ENCODE measurements around the gene EGFR.

Gene EGFR

GRCh38 chr7:55018361-55019190, at the start of gene EGFR:
Gene EGFR (plus strand): TSS chr7:55019017. CDS start chr7:55019278, 261 bp downstream.
- no peak for DNase-seq

- no peak for DNase-seq
These were observed 49.4 kb upstream of the EGFR start for GRCh38 chr7:54969208-54969967.

GRCh38 chr7:54972733-54973294, 46.0 kb upstream of the EGFR start:
- DNase-seq = no peak

GRCh38 chr7:54978364-54979116, 40.3 kb upstream of the EGFR start:
- DNase-seq = no peak

GRCh38 chr7:54980521-54980920, 38.3 kb upstream of the EGFR start:
- no peak for DNase-seq

GRCh38 chr7:54981913-54982312, 36.9 kb upstream of the EGFR start:
- DNase-seq = no peak

- DNase-seq = no peak
These were observed 33.1 kb upstream of the EGFR start for GRCh38 chr7:54985426-54986330.

GRCh38 chr7:54986716-54987115, 32.1 kb upstream of the EGFR start:
- no peak for DNase-seq

GRCh38 chr7:54987772-54988171, 31.0 kb upstream of the EGFR start:
- no peak for DNase-seq

- DNase-seq = no peak
These were observed 30.3 kb upstream of the EGFR start for GRCh38 chr7:54988516-54988915.

- no peak for DNase-seq
These were observed 29.2 kb upstream of the EGFR start for GRCh38 chr7:54989453-54990225.

- no peak for DNase-seq
These were observed 27.5 kb upstream of the EGFR start for GRCh38 chr7:54991341-54991740.

GRCh38 chr7:54992871-54993475, 25.8 kb upstream of the EGFR start:
- DNase-seq = no peak

- DNase-seq = no peak
These were observed 23.7 kb upstream of the EGFR start for GRCh38 chr7:54995166-54995565.

GRCh38 chr7:54995610-54996363, 23.0 kb upstream of the EGFR start:
- DNase-seq = no peak

- DNase-seq = no peak
These were observed 22.4 kb upstream of the EGFR start for GRCh38 chr7:54996391-54996790.

GRCh38 chr7:55004579-55004978, 14.2 kb upstream of the EGFR start:
- DNase-seq = no peak

- no peak for DNase-seq
These were observed 13.5 kb upstream of the EGFR start for GRCh38 chr7:55005241-55005851.

GRCh38 chr7:55006499-55006898, 12.3 kb upstream of the EGFR start:
- no peak for DNase-seq

GRCh38 chr7:55013851-55014250, 5.0 kb upstream of the EGFR start:
- DNase-seq = no peak
